Caco-2 (cell line): ENCODE results near the gene NOXO1. TPM values are rescaled to one million over a fixed set of nuclear protein-coding genes. Genes with fewer than 3 reads are reported as not detected.

ENCODE experiments used
- BruUV-seq: library from RNA; stranded (reverse); fragments of 400-500 nt; replicated peaks from 2 replicates; lab custom pipeline; 2021; lab: Mats Ljungman, UMichigan
- CTCF ChIA-PET: fragments of 300-600 bp; sonication (Branson Sonifier 250); formaldehyde crosslinking; loops from one replicate; lab custom pipeline; 2022; ENCODE audit warnings: antibody characterized with exemption; lab: Charles Lee
- POLR2A ChIA-PET: fragments of 300-600 bp; sonication (Branson Sonifier 250); formaldehyde crosslinking; loops from one replicate; lab custom pipeline; 2022; ENCODE audit warnings: antibody characterized with exemption; lab: Charles Lee
- DNase-seq, 2 experiments: peaks; one replicate each; pipeline versions ENCODE4 v3.0.0 to v3.0.0-alpha.2; 2020 to 2022
- H3K27me3 ChIP-seq: replicated peaks from 2 replicates; pipeline ENCODE4 v1.6.0; 2011; ENCODE audit warnings: low read length; ENCODE audit not compliant: control insufficient read depth, insufficient read depth
- H3K36me3 ChIP-seq: 2 replicates; pipeline ENCODE4 v1.5.1; 2011; ENCODE audit warnings: low read length; ENCODE audit not compliant: control insufficient read depth, insufficient read depth
- H3K4me1 ChIP-seq: fragments of 250-450 bp; sonication (Bioruptor Pico); 2 replicates; pipeline ENCODE4 v1.5.1; 2020; ENCODE audit warnings: mild to moderate bottlenecking
- H3K4me3 ChIP-seq: 2 replicates; pipeline ENCODE4 v1.5.1; 2011; ENCODE audit warnings: low read depth, mild to moderate bottlenecking, control low read depth, low read length
- H3K9me3 ChIP-seq: fragments of 250-450 bp; sonication (Bioruptor Pico); 2 replicates; pipeline ENCODE4 v1.5.1; 2020; ENCODE audit warnings: mild to moderate bottlenecking, moderate library complexity
- H3K27ac Mint-ChIP-seq: one replicate; pipeline ENCODE4 v1.8.0; 2022; ENCODE audit warnings: mixed read lengths; ENCODE audit not compliant: unreplicated experiment
- H3K27me3 Mint-ChIP-seq: one replicate; pipeline ENCODE4 v1.8.0; 2022; ENCODE audit warnings: mixed read lengths; ENCODE audit not compliant: insufficient read depth, unreplicated experiment
- H3K36me3 Mint-ChIP-seq: one replicate; pipeline ENCODE4 v1.8.0; 2022; ENCODE audit warnings: mild to moderate bottlenecking, mixed read lengths; ENCODE audit not compliant: insufficient read depth, unreplicated experiment
- H3K4me1 Mint-ChIP-seq: one replicate; pipeline ENCODE4 v1.8.0; 2022; ENCODE audit warnings: low read depth, mixed read lengths; ENCODE audit not compliant: unreplicated experiment
- H3K4me3 Mint-ChIP-seq: one replicate; pipeline ENCODE4 v1.8.0; 2022; ENCODE audit warnings: mild to moderate bottlenecking, moderate library complexity, mixed read lengths; ENCODE audit not compliant: unreplicated experiment
- H3K9me3 Mint-ChIP-seq: one replicate; pipeline ENCODE4 v1.8.0; 2022; ENCODE audit warnings: mixed read lengths; ENCODE audit not compliant: unreplicated experiment
- intact Hi-C: fragments of 100-400 bp; cut with micrococcal nuclease; formaldehyde crosslinking; loops from one replicate; pipeline ENCODE4 v1.10.0; 2022; ENCODE audit not compliant: unreplicated experiment
- total RNA-seq: library from RNA; stranded (reverse); gene quantifications from 2 replicates; pipeline ENCODE4 v1.2.3, GENCODE V29; 2022
- TF ChIP-seq, protein P1 (sequence below), 2 experiments: fragments of 200-600 bp in 1 of 2; IDR thresholded peaks; 1 replicate in 1 of 2; 2 replicates in 1 of 2; pipeline versions ENCODE4 v1.5.1 to v1.8.0; 2011 to 2022; ENCODE audit warnings: antibody characterized with exemption in 1 of 2, control low read depth in 1 of 2, inconsistent platforms in 1 of 2, low read depth in 1 of 2, low read length in 1 of 2, mild to moderate bottlenecking in 1 of 2, moderate library complexity in 1 of 2; ENCODE audit not compliant: insufficient read depth in 1 of 2, severe bottlenecking in 1 of 2, unreplicated experiment in 1 of 2

Gene NOXO1
- total RNA-seq, 1 experiment from 2014 or later = 1.1 TPM

DNA sequence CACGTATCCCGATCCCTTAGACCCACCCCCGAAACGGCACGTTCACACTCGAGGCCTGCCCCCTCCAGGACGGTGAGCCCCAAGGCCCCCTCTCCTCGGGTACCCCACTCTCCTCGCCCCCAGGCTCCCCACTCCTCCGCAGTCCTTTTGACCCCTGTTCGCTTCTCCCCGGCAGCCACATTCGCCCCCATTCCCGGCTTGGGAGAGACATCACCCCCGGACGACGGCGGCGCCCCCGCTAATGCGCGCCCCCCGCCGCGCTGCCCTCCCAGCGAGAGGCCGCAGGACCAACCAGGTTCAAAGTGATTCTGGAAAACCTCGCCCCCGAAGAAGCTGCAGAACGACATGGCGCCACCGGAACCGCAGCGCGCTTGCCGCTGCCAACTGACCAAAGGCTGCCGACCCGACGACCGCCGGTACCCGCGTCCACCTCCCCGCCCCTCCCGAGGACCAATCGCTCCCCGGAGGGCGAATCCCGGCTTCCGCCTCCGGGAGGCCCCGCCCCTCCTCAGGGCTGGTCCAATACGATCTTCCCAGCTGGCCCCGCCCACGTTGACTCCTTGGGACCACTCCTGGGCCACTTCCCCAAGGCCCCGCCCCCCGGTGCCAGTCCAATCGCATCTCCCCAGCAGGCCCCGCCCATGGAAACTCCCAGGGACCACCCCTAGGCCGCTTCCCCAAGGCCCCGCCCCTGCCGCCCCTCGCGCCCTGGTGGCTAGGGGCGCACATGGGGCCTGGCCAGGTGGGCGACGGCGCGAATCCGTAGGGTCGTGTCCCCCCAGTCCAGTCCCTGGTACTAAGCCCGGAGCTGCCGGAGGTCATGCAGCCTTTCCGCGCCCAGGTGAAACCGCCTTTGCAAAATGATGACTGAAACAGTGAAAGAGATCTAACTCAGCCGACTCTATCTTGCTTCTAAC, 38.2 kb downstream of the NOXO1 start, which contains the start of gene MSRB1:
MSRB1 (minus strand) TSS at position 390 of the 917 bp plus-strand sequence; CDS start at position 347, 43 bp downstream.
- Mint-ChIP-seq H3K36me3 (peaks cover 31% of the 10 kb centered on the region), H3K27ac (peak within 1 kb of the TSS; percentile 82), H3K9me3 (no peaks in the 10 kb centered on the region), H3K27me3 (no peaks in the 10 kb centered on the region), H3K4me1 (no peaks in the 10 kb centered on the region), H3K4me3 (peak within 1 kb of the TSS; percentile 87)
- no peaks in the 10 kb centered on the region for H3K27me3 ChIP-seq
- H3K4me1 ChIP-seq = peaks cover 28% of the 10 kb centered on the region
- no TSS peak for BruUV-seq
- ChIA-PET CTCF (interaction anchor here (0.7 to 1.3 kb wide), 2 partner anchors 237 to 309 kb away, joined by 3 read pairs; partner anchors contain the start of genes ECI1 and MAPK8IP3), POLR2A (interaction anchor here (0.5 to 1.7 kb wide), 7 partner anchors 17 to 646 kb away, joined by 3 to 12 read pairs (median 4); partner anchors contain the start of genes CRAMP1, IFT140, RPS2 and TRAF7)
- intact Hi-C loops = no loop called here
- H3K4me3 ChIP-seq = peak within 1 kb of the TSS; percentile 60
- TF ChIP-seq, protein P1, sequence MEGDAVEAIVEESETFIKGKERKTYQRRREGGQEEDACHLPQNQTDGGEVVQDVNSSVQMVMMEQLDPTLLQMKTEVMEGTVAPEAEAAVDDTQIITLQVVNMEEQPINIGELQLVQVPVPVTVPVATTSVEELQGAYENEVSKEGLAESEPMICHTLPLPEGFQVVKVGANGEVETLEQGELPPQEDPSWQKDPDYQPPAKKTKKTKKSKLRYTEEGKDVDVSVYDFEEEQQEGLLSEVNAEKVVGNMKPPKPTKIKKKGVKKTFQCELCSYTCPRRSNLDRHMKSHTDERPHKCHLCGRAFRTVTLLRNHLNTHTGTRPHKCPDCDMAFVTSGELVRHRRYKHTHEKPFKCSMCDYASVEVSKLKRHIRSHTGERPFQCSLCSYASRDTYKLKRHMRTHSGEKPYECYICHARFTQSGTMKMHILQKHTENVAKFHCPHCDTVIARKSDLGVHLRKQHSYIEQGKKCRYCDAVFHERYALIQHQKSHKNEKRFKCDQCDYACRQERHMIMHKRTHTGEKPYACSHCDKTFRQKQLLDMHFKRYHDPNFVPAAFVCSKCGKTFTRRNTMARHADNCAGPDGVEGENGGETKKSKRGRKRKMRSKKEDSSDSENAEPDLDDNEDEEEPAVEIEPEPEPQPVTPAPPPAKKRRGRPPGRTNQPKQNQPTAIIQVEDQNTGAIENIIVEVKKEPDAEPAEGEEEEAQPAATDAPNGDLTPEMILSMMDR (IDR thresholded peaks at IDR 0.05; ENCODE audit: insufficient read depth in 1 of 2, low read depth in 1 of 2, low read length in 1 of 2, severe bottlenecking in 1 of 2, unreplicated experiment in 1 of 2) = no peak
- DNase-seq = peak; percentile 99
- H3K36me3 ChIP-seq = no peaks in the 10 kb centered on the region; the same call in none of the 2 replicates
- H3K9me3 ChIP-seq = no peaks in the 10 kb centered on the region

- Mint-ChIP-seq H3K4me1 (no peaks in the 10 kb centered on the region), H3K36me3 (peaks cover 34% of the 10 kb centered on the region), H3K4me3 (peak overlapping the region; percentile 87), H3K9me3 (no peaks in the 10 kb centered on the region), H3K27ac (no peak overlapping the region), H3K27me3 (no peaks in the 10 kb centered on the region)
- BruUV-seq = TSS peak; percentile 35
- ChIA-PET CTCF (interaction anchor here (2.0 kb wide), 1 partner anchor 13 kb away, joined by 9 read pairs; no protein-coding TSS in a partner anchor), POLR2A (interaction anchor here (1.0 to 1.4 kb wide), 2 partner anchors 18 to 23 kb away, joined by 3 to 12 read pairs; partner anchors contain the start of gene RPS2)
- Histone ChIP-seq H3K27me3 (no peaks in the 10 kb centered on the region), H3K4me3 (peak overlapping the region; percentile 60), H3K36me3 (no peaks in the 10 kb centered on the region; the same call in none of the 2 replicates), H3K4me1 (peaks cover 28% of the 10 kb centered on the region), H3K9me3 (no peaks in the 10 kb centered on the region)
- TF ChIP-seq, protein P1 (IDR thresholded peaks at IDR 0.05; ENCODE audit: insufficient read depth in 1 of 2, low read depth in 1 of 2, low read length in 1 of 2, severe bottlenecking in 1 of 2, unreplicated experiment in 1 of 2) = no peak
- DNase-seq = no peak
- intact Hi-C loops = no loop called here
Measured at GRCh38 chr16:1942047-1942809, 39.0 kb downstream of the NOXO1 start.
